Neuronal stem cell (in vitro differentiated cells): ENCODE results near the gene ATP6V0A1.
"Not testable (repeated sequence)": the region's sequence is repeated elsewhere in the genome, so short reads cannot be mapped to it uniquely, and the experiment has no call there.

Experiments
- DNase-seq: peaks from one replicate; pipeline ENCODE4 v3.0.0-alpha.2; 2013; ENCODE audit warnings: low spot score
- H2AFZ ChIP-seq: one replicate; pipeline ENCODE4 v1.6.1; 2013; ENCODE audit warnings: mild to moderate bottlenecking, low read length, inconsistent platforms
- H2AK5ac ChIP-seq: 2 replicates; pipeline ENCODE4 v1.6.1; 2013; ENCODE audit warnings: low read depth, mild to moderate bottlenecking, inconsistent platforms, low read length, moderate library complexity, mixed read lengths
- H2BK120ac ChIP-seq: 2 replicates; pipeline ENCODE4 v1.6.1; 2013; ENCODE audit warnings: low read depth, mild to moderate bottlenecking, inconsistent platforms, low read length, moderate library complexity, mixed read lengths
- H2BK12ac ChIP-seq: one replicate; pipeline ENCODE4 v1.6.1; 2013; ENCODE audit warnings: low read length, inconsistent platforms
- H2BK15ac ChIP-seq: 2 replicates; pipeline ENCODE4 v1.6.1; 2013; ENCODE audit warnings: mild to moderate bottlenecking, low read length, inconsistent platforms, mixed read lengths
- H2BK5ac ChIP-seq: one replicate; pipeline ENCODE4 v1.6.1; 2013; ENCODE audit warnings: inconsistent platforms, mild to moderate bottlenecking, low read length, moderate library complexity
- H3K14ac ChIP-seq: one replicate; pipeline ENCODE4 v1.6.1; 2013; ENCODE audit warnings: low read length, inconsistent platforms
- H3K18ac ChIP-seq: 2 replicates; pipeline ENCODE4 v1.6.1; 2013; ENCODE audit warnings: low read length, inconsistent platforms
- H3K23ac ChIP-seq: 2 replicates; pipeline ENCODE4 v1.6.1; 2013; ENCODE audit warnings: low read depth, mild to moderate bottlenecking, mixed read lengths, low read length, inconsistent platforms; ENCODE audit not compliant: poor library complexity
- H3K27ac ChIP-seq: replicated peaks from 3 replicates; pipeline ENCODE4 v1.5.1; 2013; ENCODE audit warnings: low read length, inconsistent platforms
- H3K27me3 ChIP-seq, 3 experiments: 2 replicates each; pipeline ENCODE4 v1.6.1; 2013; ENCODE audit warnings: low read length in 3 of 3, mild to moderate bottlenecking in 2 of 3, inconsistent platforms in 1 of 3, low read depth in 1 of 3, mixed read lengths in 1 of 3, moderate library complexity in 1 of 3; ENCODE audit not compliant: control insufficient read depth in 3 of 3, insufficient read depth in 3 of 3
- H3K36me3 ChIP-seq, 2 donors: replicated peaks in 1 of 2; 2 replicates each; pipeline ENCODE4 v1.6.1; 2013; ENCODE audit warnings: low read length in 2 of 2; ENCODE audit not compliant: control insufficient read depth in 2 of 2, insufficient read depth in 2 of 2
- H3K4ac ChIP-seq: 2 replicates; pipeline ENCODE4 v1.6.1; 2013; ENCODE audit warnings: inconsistent platforms, mild to moderate bottlenecking, low read length, moderate library complexity
- H3K4me1 ChIP-seq, 2 donors: 1 replicate in 1 of 2; 2 replicates in 1 of 2; pipeline ENCODE4 v1.6.1; 2013; ENCODE audit warnings: low read length in 2 of 2, low read depth in 1 of 2; ENCODE audit not compliant: control insufficient read depth in 2 of 2, insufficient read depth in 1 of 2
- H3K4me2 ChIP-seq: one replicate; pipeline ENCODE4 v1.6.1; 2013; ENCODE audit warnings: mild to moderate bottlenecking, low read length, inconsistent platforms; ENCODE audit not compliant: insufficient read depth, poor library complexity, severe bottlenecking
- H3K4me3 ChIP-seq, 2 donors: 2 replicates each; pipeline ENCODE4 v1.5.1; 2013; ENCODE audit warnings: low read length in 2 of 2, mild to moderate bottlenecking in 2 of 2, inconsistent platforms in 1 of 2, moderate library complexity in 1 of 2
- H3K79me1 ChIP-seq: one replicate; pipeline ENCODE4 v1.6.1; 2013; ENCODE audit warnings: low read depth, mild to moderate bottlenecking, inconsistent platforms, low read length, moderate library complexity
- H3K9ac ChIP-seq: one replicate; pipeline ENCODE4 v1.6.1; 2013; ENCODE audit warnings: mild to moderate bottlenecking, low read depth, low read length, inconsistent platforms; ENCODE audit not compliant: poor library complexity
- H3K9me3 ChIP-seq, 2 donors: replicated peaks in 1 of 2; 2 replicates each; pipeline versions ENCODE3 to v1.6.1; 2013; ENCODE audit warnings: low read length in 2 of 2, mild to moderate bottlenecking in 2 of 2, inconsistent platforms in 1 of 2, low read depth in 1 of 2, mixed read lengths in 1 of 2, moderate library complexity in 1 of 2; ENCODE audit not compliant: control insufficient read depth in 2 of 2, insufficient read depth in 1 of 2
- H4K8ac ChIP-seq: one replicate; pipeline ENCODE4 v1.6.1; 2013; ENCODE audit warnings: low read depth, mild to moderate bottlenecking, inconsistent platforms, low read length, moderate library complexity
- H4K91ac ChIP-seq: one replicate; pipeline ENCODE4 v1.6.1; 2013; ENCODE audit warnings: low read length, low read depth, mild to moderate bottlenecking, inconsistent platforms; ENCODE audit not compliant: poor library complexity
- WGBS, 2 donors: extraction: QIAGEN DNeasy Blood & Tissue Kit; methylation state at CpG; one replicate each; pipeline ENCODE4 v1.1.7; 2013; ENCODE audit warnings: missing lambda C conversion rate in 2 of 2, mixed read lengths in 1 of 2; ENCODE audit not compliant: insufficient read length in 2 of 2, insufficient replicate concordance in 1 of 2; ENCODE audit errors: extremely low coverage in 2 of 2; 5-methylcytosine and 5-hydroxymethylcytosine counted together

The ATP6V0A1 gene

DNA sequence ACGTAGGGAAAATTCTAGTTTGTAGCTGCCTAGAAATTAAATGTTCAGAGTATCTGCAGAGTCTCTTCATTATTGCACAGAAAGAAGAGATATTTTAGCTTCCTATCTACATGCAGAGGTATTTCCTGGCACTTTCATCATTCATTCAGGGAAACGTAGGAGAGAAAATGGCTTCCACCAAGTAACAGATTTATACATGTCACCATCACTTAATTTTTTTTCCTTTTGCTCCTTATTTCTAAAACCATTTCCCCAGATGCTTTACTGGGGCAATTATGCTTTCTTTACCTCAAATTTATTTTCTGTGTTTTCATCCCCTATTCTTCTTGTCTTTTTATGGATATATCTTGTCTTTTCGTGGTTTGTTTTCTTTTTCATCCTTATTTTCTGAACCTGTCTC, 18.5 kb downstream of the ATP6V0A1 start:
- peaks cover 0 to 2% (median 0%) of the 10 kb centered on the region in 3 experiments for H3K27me3 ChIP-seq
- H4K91ac ChIP-seq: no peak overlapping the region
- H2BK15ac ChIP-seq: no peak overlapping the region
- no peak overlapping the region for H2AK5ac ChIP-seq
- no peak overlapping the region for H4K8ac ChIP-seq
- no peak for DNase-seq
- H3K9me3 ChIP-seq: no peaks in the 10 kb centered on the region
- H3K9ac ChIP-seq: no peak overlapping the region
- no peak overlapping the region for H2BK120ac ChIP-seq
- no peak overlapping the region for H3K4ac ChIP-seq
- H3K18ac ChIP-seq: no peak overlapping the region
- no peak overlapping the region for H3K23ac ChIP-seq
- H3K14ac ChIP-seq: no peak overlapping the region
- H3K4me1 ChIP-seq: no peaks in the 10 kb centered on the region
- WGBS, 2 donors: no CpG with 5 or more reads among the region's 3 CpGs
- no peak overlapping the region for H2BK12ac ChIP-seq
- no peak overlapping the region for H3K4me3 ChIP-seq
- H3K27ac ChIP-seq: no peak overlapping the region
- no peak overlapping the region for H3K4me2 ChIP-seq
- H2BK5ac ChIP-seq: no peak overlapping the region
- no peak overlapping the region for H2AFZ ChIP-seq
- peaks cover 2% of the 10 kb centered on the region for H3K79me1 ChIP-seq
- H3K36me3 ChIP-seq: peaks cover 21 to 91% of the 10 kb centered on the region in 2 donors

DNA sequence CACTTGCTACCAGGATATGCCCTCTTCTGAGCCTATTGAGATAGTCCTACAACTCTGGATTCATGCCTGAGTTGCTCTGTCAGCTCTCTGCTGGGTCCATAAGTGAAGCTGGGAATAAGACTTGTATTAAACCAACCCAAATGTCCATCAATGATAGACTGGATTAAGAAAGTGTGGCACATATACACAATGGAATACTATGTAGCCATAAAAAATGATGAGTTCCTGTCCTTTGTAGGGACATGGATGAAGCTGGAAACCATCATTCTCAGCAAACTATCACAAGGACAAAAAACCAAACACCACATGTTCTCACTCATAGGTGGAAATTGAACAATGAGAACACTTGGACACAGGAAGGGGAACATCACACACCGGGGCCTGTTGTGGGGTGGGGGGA, 19.1 kb downstream of the ATP6V0A1 start:
- not testable (repeated sequence) for DNase-seq, H2AK5ac ChIP-seq, H3K9me3 ChIP-seq, H3K4ac ChIP-seq, H2BK12ac ChIP-seq, H3K27me3 ChIP-seq, H3K23ac ChIP-seq, H2BK120ac ChIP-seq, H4K91ac ChIP-seq, H3K4me2 ChIP-seq, H3K18ac ChIP-seq, H2AFZ ChIP-seq, H3K27ac ChIP-seq, H3K4me1 ChIP-seq, H3K4me3 ChIP-seq, H4K8ac ChIP-seq, H2BK15ac ChIP-seq, H3K9ac ChIP-seq, H3K79me1 ChIP-seq, H2BK5ac ChIP-seq, H3K14ac ChIP-seq
- WGBS, 2 donors: no CpG with 5 or more reads among the region's 1 CpG
- peaks cover 19 to 93% of the 10 kb centered on the region in 2 donors for H3K36me3 ChIP-seq

DNA sequence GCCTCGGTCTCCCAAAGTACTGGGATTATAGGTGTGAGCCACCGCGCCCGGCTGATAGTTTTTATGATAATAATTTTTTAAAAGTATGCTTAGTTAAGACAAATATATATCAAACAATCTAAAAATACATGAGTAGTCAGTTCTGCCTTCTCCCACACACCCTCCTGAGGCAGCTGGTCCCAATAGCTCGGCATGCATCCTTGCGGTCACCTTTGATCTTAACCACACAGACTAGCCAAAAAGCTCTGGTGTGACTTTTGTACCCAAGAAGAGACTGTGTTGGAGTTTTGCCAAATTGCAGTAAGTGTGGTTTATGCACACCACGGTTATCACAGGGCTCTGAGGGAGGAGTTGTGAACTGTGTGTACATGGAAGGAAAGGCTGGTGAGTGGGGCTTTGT, 25.6 kb downstream of the ATP6V0A1 start:
- Histone ChIP-seq H2AFZ (no peak overlapping the region), H3K18ac (no peak overlapping the region), H3K9me3 (peaks cover 0 to 2% of the 10 kb centered on the region in 2 donors), H3K4ac (no peak overlapping the region), H2BK120ac (no peak overlapping the region), H2AK5ac (no peak overlapping the region), H3K4me3 (no peak overlapping the region), H3K79me1 (no peaks in the 10 kb centered on the region), H3K9ac (no peak overlapping the region), H3K36me3 (peaks cover 29 to 91% of the 10 kb centered on the region in 2 donors), H4K8ac (no peak overlapping the region), H2BK5ac (no peak overlapping the region), H4K91ac (no peak overlapping the region), H3K4me2 (no peak overlapping the region), H3K14ac (no peak overlapping the region), H3K23ac (no peak overlapping the region), H2BK12ac (no peak overlapping the region), H3K27ac (no peak overlapping the region), H3K4me1 (no peaks in the 10 kb centered on the region), H3K27me3 (no peaks in the 10 kb centered on the region), H2BK15ac (no peak overlapping the region)
- no peak for DNase-seq
- no CpG with 5 or more reads among the region's 7 CpGs for WGBS, 2 donors

DNA sequence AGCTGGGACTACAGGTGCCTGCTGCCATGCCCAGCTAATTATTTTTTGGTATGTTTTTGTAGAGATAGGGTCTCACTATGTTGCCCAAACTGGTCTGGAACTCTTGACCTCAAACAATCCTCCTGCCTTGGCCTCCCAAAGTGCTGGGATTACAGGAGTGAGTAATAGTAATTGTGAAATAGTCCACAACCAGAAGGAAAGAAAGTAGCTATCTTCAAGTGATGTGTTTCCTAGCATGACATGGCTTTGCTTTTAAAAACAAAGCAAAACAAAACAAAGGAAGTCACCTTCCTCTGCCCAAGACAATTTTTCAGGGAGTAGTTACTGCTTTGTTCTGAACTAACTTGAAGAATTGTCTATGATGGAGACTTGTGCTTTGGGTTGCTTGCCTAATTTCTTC, 27.0 kb downstream of the ATP6V0A1 start:
- H2AK5ac ChIP-seq: no peak overlapping the region
- H3K4me2 ChIP-seq: no peak overlapping the region
- no peak overlapping the region for H2AFZ ChIP-seq
- H3K9me3 ChIP-seq: peaks cover 0 to 2% of the 10 kb centered on the region in 2 donors
- no peak overlapping the region for H3K4me3 ChIP-seq
- H3K36me3 ChIP-seq: peaks cover 31 to 91% of the 10 kb centered on the region in 2 donors
- H3K18ac ChIP-seq: no peak overlapping the region
- no peaks in the 10 kb centered on the region for H3K27me3 ChIP-seq
- H3K4me1 ChIP-seq: no peaks in the 10 kb centered on the region
- H3K4ac ChIP-seq: no peak overlapping the region
- no peak overlapping the region for H4K91ac ChIP-seq
- H3K23ac ChIP-seq: no peak overlapping the region
- no peak for DNase-seq
- no peak overlapping the region for H2BK120ac ChIP-seq
- no peak overlapping the region for H4K8ac ChIP-seq
- H2BK15ac ChIP-seq: no peak overlapping the region
- H3K14ac ChIP-seq: no peak overlapping the region
- no peak overlapping the region for H2BK5ac ChIP-seq
- H3K79me1 ChIP-seq: no peaks in the 10 kb centered on the region
- no peak overlapping the region for H3K27ac ChIP-seq
- no peak overlapping the region for H2BK12ac ChIP-seq
- no peak overlapping the region for H3K9ac ChIP-seq
